Measurements from ENCODE around the gene FDXR. TPM values are rescaled to one million over a fixed set of nuclear protein-coding genes. Genes with fewer than 3 reads are reported as not detected.

FDXR gene
- total and polyA plus RNA-seq, 4 donors: 3.9 to 10.1 (median 4.6) TPM

GRCh38 chr17:74854792-74855191 lies 18.0 kb downstream of the FDXR start:
- no peak overlapping the region for H3K4me3 ChIP-seq (ENCODE audit: low read depth in 1 of 3, low read length in 3 of 3)
- H3K4me1 ChIP-seq (ENCODE audit: control insufficient read depth in 4 of 4, insufficient read depth in 4 of 4, low read length in 3 of 4): no peaks in the 10 kb centered on the region
- WGBS: 82% methylated on average over 17 of the region's 17 CpGs
- DNase-seq (ENCODE audit: low spot score): no peak
- H3K36me3 ChIP-seq (ENCODE audit: control insufficient read depth in 4 of 4, insufficient read depth in 3 of 4, low read depth in 1 of 4, low read length in 3 of 4): no peaks in the 10 kb centered on the region
- H3K27me3 ChIP-seq (ENCODE audit: control insufficient read depth in 4 of 4, insufficient read depth in 4 of 4, low read length in 3 of 4): peaks cover 0 to 13% (median 8%) of the 10 kb centered on the region in 4 donors
- H3K27ac ChIP-seq (ENCODE audit: low read depth in 1 of 2, low read length in 2 of 2): no peak overlapping the region
- H3K9me3 ChIP-seq (ENCODE audit: control insufficient read depth in 4 of 4, low read length in 3 of 4): no peaks in the 10 kb centered on the region
- no peak overlapping the region for H3K9ac ChIP-seq (ENCODE audit: low read depth in 1 of 2, low read length in 2 of 2)
- TF ChIP-seq FOXA1 (IDR thresholded peaks at IDR 0.05): no peak
- TF ChIP-seq CTCF (IDR thresholded peaks at IDR 0.05; ENCODE audit: low read depth, low read length, missing input control): no peak
- TF ChIP-seq NR2F2 (IDR thresholded peaks at IDR 0.05): no peak
- TF ChIP-seq SP1 (IDR thresholded peaks at IDR 0.05): no peak
- no peak for TF ChIP-seq FOXA2 (IDR thresholded peaks at IDR 0.05)
- TF ChIP-seq MAX (IDR thresholded peaks at IDR 0.05): no peak
- TF ChIP-seq HNF4G (IDR thresholded peaks at IDR 0.05): no peak
- no peak for TF ChIP-seq GABPA (IDR thresholded peaks at IDR 0.05 in 1 of 2, conservative IDR thresholded peaks at IDR 0.05 in 1 of 2)
- TF ChIP-seq, protein P1, sequence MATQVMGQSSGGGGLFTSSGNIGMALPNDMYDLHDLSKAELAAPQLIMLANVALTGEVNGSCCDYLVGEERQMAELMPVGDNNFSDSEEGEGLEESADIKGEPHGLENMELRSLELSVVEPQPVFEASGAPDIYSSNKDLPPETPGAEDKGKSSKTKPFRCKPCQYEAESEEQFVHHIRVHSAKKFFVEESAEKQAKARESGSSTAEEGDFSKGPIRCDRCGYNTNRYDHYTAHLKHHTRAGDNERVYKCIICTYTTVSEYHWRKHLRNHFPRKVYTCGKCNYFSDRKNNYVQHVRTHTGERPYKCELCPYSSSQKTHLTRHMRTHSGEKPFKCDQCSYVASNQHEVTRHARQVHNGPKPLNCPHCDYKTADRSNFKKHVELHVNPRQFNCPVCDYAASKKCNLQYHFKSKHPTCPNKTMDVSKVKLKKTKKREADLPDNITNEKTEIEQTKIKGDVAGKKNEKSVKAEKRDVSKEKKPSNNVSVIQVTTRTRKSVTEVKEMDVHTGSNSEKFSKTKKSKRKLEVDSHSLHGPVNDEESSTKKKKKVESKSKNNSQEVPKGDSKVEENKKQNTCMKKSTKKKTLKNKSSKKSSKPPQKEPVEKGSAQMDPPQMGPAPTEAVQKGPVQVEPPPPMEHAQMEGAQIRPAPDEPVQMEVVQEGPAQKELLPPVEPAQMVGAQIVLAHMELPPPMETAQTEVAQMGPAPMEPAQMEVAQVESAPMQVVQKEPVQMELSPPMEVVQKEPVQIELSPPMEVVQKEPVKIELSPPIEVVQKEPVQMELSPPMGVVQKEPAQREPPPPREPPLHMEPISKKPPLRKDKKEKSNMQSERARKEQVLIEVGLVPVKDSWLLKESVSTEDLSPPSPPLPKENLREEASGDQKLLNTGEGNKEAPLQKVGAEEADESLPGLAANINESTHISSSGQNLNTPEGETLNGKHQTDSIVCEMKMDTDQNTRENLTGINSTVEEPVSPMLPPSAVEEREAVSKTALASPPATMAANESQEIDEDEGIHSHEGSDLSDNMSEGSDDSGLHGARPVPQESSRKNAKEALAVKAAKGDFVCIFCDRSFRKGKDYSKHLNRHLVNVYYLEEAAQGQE (IDR thresholded peaks at IDR 0.05): no peak
- no peak for TF ChIP-seq RAD21 (IDR thresholded peaks at IDR 0.05)

DNA sequence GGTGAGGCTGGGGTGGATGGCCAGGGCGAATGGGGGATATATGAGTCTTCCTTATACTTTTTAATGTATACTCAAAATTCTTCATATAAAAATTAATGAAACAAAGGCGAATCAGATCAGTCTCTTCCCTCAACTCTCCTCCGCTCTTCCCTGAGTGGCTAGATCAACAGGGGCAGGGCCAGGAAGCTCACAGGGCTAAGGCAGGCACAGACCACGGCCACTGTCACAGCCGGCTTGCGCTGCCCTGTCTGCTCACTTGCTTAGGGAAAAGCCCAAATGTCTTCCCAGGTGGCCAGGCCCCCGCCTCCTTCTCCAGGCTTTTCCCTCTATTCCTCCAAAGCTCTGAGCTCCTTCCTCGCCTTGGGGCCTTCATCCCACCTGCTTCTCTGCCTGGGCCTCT lies 19.1 kb downstream of the FDXR start:
- WGBS: 73% methylated on average over 8 of the region's 8 CpGs
- no peak overlapping the region for H3K9ac ChIP-seq (ENCODE audit: low read depth in 1 of 2, low read length in 2 of 2)
- no peak overlapping the region for H3K4me3 ChIP-seq (ENCODE audit: low read depth in 1 of 3, low read length in 3 of 3)
- TF ChIP-seq RAD21 (IDR thresholded peaks at IDR 0.05) (no peak), MAX (IDR thresholded peaks at IDR 0.05) (no peak), FOXA1 (IDR thresholded peaks at IDR 0.05) (no peak), EGR1 (IDR thresholded peaks at IDR 0.05; ENCODE audit: low read depth in 2 of 2) (no peak), SP1 (IDR thresholded peaks at IDR 0.05) (no peak), HNF4A (conservative IDR thresholded peaks at IDR 0.05) (no peak), ZBTB33 (IDR thresholded peaks at IDR 0.05) (no peak), YY1 (IDR thresholded peaks at IDR 0.05) (no peak), GABPA (IDR thresholded peaks at IDR 0.05 in 1 of 2, conservative IDR thresholded peaks at IDR 0.05 in 1 of 2) (no peak), JUND (IDR thresholded peaks at IDR 0.05) (no peak), FOXA2 (IDR thresholded peaks at IDR 0.05) (no peak), RXRA (IDR thresholded peaks at IDR 0.05) (no peak), CTCF (IDR thresholded peaks at IDR 0.05; ENCODE audit: low read depth, low read length, missing input control) (no peak)
- TF ChIP-seq, protein P2, sequence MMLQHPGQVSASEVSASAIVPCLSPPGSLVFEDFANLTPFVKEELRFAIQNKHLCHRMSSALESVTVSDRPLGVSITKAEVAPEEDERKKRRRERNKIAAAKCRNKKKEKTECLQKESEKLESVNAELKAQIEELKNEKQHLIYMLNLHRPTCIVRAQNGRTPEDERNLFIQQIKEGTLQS (IDR thresholded peaks at IDR 0.05): no peak
- TF ChIP-seq, protein P1 (IDR thresholded peaks at IDR 0.05): no peak
- peaks cover 0 to 13% (median 6%) of the 10 kb centered on the region in 4 donors for H3K27me3 ChIP-seq (ENCODE audit: control insufficient read depth in 4 of 4, insufficient read depth in 4 of 4, low read length in 3 of 4)
- no peaks in the 10 kb centered on the region for H3K36me3 ChIP-seq (ENCODE audit: control insufficient read depth in 4 of 4, insufficient read depth in 3 of 4, low read depth in 1 of 4, low read length in 3 of 4)
- DNase-seq (ENCODE audit: low spot score): no peak
- H3K27ac ChIP-seq (ENCODE audit: low read depth in 1 of 2, low read length in 2 of 2): no peak overlapping the region
- H3K4me1 ChIP-seq (ENCODE audit: control insufficient read depth in 4 of 4, insufficient read depth in 4 of 4, low read length in 3 of 4): no peaks in the 10 kb centered on the region
- no peaks in the 10 kb centered on the region for H3K9me3 ChIP-seq (ENCODE audit: control insufficient read depth in 4 of 4, low read length in 3 of 4)

All from liver (tissue), 9 donors.